Measurements from ENCODE around the gene CALML5. TPM values are rescaled to one million over a fixed set of nuclear protein-coding genes. Genes with fewer than 3 reads are reported as not detected.

The CALML5 gene
- total RNA-seq, 1 donor from 2014 or later, result not detected

DNA sequence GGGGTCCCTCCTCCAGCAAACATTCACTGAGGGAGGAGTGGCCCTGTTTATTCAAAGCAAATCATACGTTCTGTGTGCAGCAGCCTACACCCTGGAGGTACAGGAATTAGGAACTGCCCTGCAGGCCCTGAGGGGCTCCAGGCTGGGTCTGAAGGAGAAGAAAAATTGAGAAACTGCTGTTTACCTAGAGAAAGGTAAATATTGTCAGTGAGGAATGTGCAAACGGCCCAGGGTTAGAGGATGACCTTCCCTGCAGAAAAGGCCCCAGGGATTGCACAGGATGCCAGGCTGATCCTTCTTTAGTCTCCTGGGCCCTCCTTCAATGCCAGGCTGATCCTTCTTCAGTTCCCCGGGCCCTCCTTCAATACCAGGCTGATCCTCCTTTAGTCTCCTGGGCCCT is 5.7 kb downstream of the CALML5 start:
- TF ChIP-seq, protein P1, sequence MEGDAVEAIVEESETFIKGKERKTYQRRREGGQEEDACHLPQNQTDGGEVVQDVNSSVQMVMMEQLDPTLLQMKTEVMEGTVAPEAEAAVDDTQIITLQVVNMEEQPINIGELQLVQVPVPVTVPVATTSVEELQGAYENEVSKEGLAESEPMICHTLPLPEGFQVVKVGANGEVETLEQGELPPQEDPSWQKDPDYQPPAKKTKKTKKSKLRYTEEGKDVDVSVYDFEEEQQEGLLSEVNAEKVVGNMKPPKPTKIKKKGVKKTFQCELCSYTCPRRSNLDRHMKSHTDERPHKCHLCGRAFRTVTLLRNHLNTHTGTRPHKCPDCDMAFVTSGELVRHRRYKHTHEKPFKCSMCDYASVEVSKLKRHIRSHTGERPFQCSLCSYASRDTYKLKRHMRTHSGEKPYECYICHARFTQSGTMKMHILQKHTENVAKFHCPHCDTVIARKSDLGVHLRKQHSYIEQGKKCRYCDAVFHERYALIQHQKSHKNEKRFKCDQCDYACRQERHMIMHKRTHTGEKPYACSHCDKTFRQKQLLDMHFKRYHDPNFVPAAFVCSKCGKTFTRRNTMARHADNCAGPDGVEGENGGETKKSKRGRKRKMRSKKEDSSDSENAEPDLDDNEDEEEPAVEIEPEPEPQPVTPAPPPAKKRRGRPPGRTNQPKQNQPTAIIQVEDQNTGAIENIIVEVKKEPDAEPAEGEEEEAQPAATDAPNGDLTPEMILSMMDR (conservative IDR thresholded peaks at IDR 0.05), result no peak
- H3K27ac Mint-ChIP-seq, result peak overlapping the region; percentile 50
- H3K27me3 Mint-ChIP-seq, result no peaks in the 10 kb centered on the region
- H3K36me3 Mint-ChIP-seq, result no peaks in the 10 kb centered on the region
- no peak for DNase-seq (ENCODE audit: extremely low spot score, unreplicated experiment)
- H3K4me3 Mint-ChIP-seq, result no peak overlapping the region
- peaks cover 15% of the 10 kb centered on the region for H3K4me1 Mint-ChIP-seq (ENCODE audit: unreplicated experiment)
- no peaks in the 10 kb centered on the region for H3K9me3 Mint-ChIP-seq

DNA sequence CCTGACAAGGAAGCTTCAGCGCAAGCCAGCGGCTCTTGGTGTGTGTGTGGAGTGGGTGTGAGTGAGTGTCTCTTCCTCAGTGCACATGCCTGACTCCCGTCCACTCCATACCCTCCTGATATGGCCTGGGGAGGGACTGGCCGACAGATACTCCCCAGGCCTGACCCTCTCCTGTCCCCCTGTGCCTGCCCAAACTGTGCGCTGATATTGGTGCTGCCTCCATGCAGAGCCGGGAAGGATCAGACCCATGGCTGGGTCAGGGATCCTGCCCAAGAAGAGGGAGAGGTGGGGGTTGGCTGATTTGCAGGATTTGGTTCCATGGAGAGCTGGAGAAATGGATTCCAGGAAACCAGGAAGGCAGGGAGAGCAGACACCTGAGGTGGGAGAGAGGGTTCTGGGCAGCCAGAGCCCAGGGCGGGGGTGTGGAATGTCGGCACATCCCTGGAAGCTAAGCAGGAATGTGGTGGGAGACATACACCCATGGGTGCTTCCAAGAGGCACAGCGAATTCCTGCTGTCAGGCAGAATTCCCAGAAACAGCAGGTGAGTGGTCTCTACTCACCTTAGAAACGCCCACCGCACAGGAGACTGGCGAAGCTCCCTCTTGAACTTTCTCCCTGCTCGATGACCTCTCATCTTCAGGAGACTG is 6.3 kb downstream of the CALML5 start:
- Mint-ChIP-seq H3K27me3 (no peaks in the 10 kb centered on the region), H3K9me3 (no peaks in the 10 kb centered on the region), H3K4me1 (ENCODE audit: unreplicated experiment) (peaks cover 15% of the 10 kb centered on the region), H3K4me3 (no peak overlapping the region), H3K36me3 (no peaks in the 10 kb centered on the region), H3K27ac (no peak overlapping the region)
- TF ChIP-seq, protein P1 (conservative IDR thresholded peaks at IDR 0.05), result no peak
- DNase-seq (ENCODE audit: extremely low spot score, unreplicated experiment), result no peak

DNA sequence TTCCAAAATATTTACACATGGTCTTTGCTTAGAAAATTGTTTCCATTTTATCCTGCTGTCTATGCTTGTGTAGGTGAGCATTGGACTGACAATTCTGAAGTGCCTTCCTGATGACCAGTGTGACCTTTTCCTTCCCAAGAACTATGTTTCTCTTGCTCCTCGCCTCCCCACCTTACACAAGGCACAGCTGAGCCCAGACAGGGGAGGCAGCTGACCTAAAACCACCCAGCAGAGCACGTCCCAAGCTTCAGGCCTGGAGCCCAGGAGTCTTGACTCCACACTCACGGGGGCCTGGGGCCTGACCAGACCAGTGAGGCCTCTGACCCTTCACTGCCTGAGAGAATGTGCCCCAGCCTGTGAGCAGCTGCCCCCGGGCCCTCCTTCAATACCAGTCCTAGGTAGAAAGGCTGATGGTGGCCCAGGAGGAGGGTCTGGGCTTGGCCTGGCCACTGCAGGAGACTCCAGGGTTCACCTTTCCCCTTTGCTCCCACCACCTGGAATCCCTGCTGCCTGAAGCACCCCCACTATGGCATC is 7.0 kb downstream of the CALML5 start:
- Mint-ChIP-seq H3K27me3 (no peaks in the 10 kb centered on the region), H3K27ac (no peak overlapping the region), H3K4me3 (no peak overlapping the region), H3K4me1 (ENCODE audit: unreplicated experiment) (peaks cover 15% of the 10 kb centered on the region), H3K9me3 (no peaks in the 10 kb centered on the region), H3K36me3 (no peaks in the 10 kb centered on the region)
- TF ChIP-seq, protein P1 (conservative IDR thresholded peaks at IDR 0.05), result no peak
- DNase-seq (ENCODE audit: extremely low spot score, unreplicated experiment), result no peak

DNA sequence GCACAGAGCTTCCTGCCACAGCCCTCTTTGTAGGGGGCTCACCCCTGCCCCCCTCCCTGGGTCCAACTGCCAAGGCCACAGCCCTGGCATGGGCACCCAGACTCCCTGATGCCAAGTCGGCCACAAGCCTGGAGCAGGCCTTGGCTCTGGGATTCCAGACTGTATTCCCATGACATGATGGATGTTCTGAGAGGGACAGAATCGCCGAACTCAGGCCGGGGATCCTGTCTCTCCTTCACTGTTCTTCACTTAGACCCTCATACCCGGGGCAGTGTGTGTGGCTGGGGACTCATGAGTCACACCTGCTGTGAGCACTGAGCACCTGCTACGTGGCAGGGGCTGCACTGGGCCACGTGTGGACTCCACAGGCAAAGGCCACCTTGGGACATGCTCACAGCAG is 7.9 kb downstream of the CALML5 start:
- Mint-ChIP-seq H3K4me3 (no peak overlapping the region), H3K4me1 (ENCODE audit: unreplicated experiment) (peaks cover 19% of the 10 kb centered on the region), H3K36me3 (no peaks in the 10 kb centered on the region), H3K27ac (no peak overlapping the region), H3K9me3 (no peaks in the 10 kb centered on the region), H3K27me3 (no peaks in the 10 kb centered on the region)
- DNase-seq (ENCODE audit: extremely low spot score, unreplicated experiment), result no peak
- TF ChIP-seq, protein P1 (conservative IDR thresholded peaks at IDR 0.05), result no peak

DNA sequence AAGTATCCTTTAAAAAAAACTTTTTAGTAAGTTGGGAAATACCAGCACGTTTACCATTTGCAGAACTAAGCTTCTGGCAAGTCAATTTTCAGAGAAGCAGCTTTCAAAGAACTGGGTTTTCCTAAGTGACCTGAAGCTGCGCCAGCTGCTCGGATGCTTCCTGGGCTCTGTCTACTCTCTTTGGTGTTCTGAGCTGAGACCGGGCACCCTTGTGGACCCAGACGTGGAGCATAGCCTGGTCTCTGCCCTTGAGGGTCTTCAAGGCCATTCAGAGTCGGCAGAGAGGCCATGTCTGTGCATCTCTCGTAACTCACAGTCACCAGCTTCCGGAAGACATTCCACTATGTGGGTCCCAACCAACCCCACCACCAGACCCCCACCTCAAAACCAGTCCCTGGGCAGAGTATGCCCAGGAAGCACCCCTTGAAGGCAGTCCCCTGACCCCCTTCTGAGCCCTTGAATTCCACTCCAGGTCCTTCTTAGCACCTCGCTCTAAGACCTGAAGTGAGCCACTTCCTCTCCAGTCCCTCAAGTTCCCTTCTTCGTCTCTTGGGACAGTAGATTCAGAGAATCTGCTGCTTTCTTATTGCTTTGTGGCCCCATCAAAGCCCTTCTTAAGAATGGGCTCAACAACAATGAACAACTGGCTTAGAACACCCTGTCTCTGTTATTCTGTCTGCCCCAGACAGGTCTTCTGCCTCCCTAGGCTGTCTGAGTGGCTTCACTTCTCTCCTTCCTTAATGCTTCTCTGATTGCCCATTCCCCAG is 8.5 kb downstream of the CALML5 start:
- Mint-ChIP-seq H3K4me1 (ENCODE audit: unreplicated experiment) (peaks cover 16% of the 10 kb centered on the region), H3K27me3 (no peaks in the 10 kb centered on the region), H3K27ac (no peak overlapping the region), H3K9me3 (no peaks in the 10 kb centered on the region), H3K4me3 (no peak overlapping the region), H3K36me3 (no peaks in the 10 kb centered on the region)
- TF ChIP-seq, protein P1 (conservative IDR thresholded peaks at IDR 0.05), result no peak
- DNase-seq (ENCODE audit: extremely low spot score, unreplicated experiment), result no peak

Data from type B pancreatic cell (in vitro differentiated cells).